Upper lobe of right lung (tissue), 1 donor: ENCODE measurements around the gene CTNND1. TPM values are rescaled to one million over a fixed set of nuclear protein-coding genes. Genes with fewer than 3 reads are reported as not detected.

Experiments used
- ATAC-seq: fragments of 200-7000 bp; cut with Tn5 transposase; one replicate; pipeline ENCODE4 v1.9.1; 2020; ENCODE audit warnings: mild to moderate bottlenecking, moderate library complexity
- DNase-seq: peaks from one replicate; pipeline ENCODE4 v3.0.0-alpha.2; 2020
- H3K27ac ChIP-seq: fragments of 200-600 bp; one replicate; pipeline ENCODE4 v1.8.0; 2022
- H3K27me3 ChIP-seq: fragments of 200-600 bp; one replicate; pipeline ENCODE4 v1.8.0; 2022; ENCODE audit warnings: mild to moderate bottlenecking
- H3K36me3 ChIP-seq: fragments of 200-600 bp; one replicate; pipeline ENCODE4 v1.8.0; 2022
- H3K4me1 ChIP-seq: fragments of 200-600 bp; one replicate; pipeline ENCODE4 v1.8.0; 2022
- H3K4me3 ChIP-seq: fragments of 200-600 bp; one replicate; pipeline ENCODE4 v1.8.0; 2022; ENCODE audit warnings: mild to moderate bottlenecking
- H3K9me3 ChIP-seq: fragments of 200-600 bp; one replicate; pipeline ENCODE4 v1.8.0; 2022
- intact Hi-C: fragments of 100-400 bp; cut with DNase I; formaldehyde crosslinking; loops from one replicate; pipeline ENCODE4 v1.11.0; 2022
- total RNA-seq: library from RNA; stranded (reverse); fragmentation: NEBNext Ultra II Directional; extraction: Animal tissue kit (Norgen Biotek cat#: 25700); gene quantifications from one replicate; pipeline ENCODE4 v1.2.1, GENCODE V29; 2021
- TF ChIP-seq, protein P1 (sequence below): fragments of 200-600 bp; IDR thresholded peaks from one replicate; pipeline ENCODE4 v1.8.0; 2022; ENCODE audit warnings: antibody characterized with exemption
- donor health status: DM: no; HTN: yes; CAD: no; lungs with severe emphysema.

CTNND1 gene
- total RNA-seq, 1 donor from 2014 or later = 245 TPM

DNA sequence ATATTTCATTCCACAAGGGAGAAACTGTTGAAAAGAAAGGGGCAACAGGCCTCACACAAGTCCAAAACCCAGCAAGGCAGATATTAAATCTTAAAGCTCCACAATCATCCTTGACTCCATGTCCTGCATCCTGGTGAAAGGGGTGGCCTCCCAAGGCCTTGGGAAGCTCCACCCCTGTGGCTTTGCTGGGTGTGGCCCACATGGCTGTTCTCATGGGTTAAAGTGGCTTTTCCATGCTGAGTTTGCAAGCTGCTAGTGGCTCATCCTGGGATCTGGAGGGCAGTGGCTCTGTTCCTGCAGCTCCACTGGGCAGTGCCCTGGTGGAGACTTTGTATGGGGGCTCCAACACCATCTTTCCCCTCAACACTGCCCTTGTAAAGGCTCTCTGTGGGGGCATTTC lies 106.4 kb downstream of the CTNND1 start:
- Histone ChIP-seq H3K4me1 (no peaks in the 10 kb centered on the region), H3K27ac (no peak overlapping the region), H3K9me3 (no peaks in the 10 kb centered on the region), H3K36me3 (no peaks in the 10 kb centered on the region), H3K4me3 (no peak overlapping the region), H3K27me3 (no peaks in the 10 kb centered on the region)
- TF ChIP-seq, protein P1, sequence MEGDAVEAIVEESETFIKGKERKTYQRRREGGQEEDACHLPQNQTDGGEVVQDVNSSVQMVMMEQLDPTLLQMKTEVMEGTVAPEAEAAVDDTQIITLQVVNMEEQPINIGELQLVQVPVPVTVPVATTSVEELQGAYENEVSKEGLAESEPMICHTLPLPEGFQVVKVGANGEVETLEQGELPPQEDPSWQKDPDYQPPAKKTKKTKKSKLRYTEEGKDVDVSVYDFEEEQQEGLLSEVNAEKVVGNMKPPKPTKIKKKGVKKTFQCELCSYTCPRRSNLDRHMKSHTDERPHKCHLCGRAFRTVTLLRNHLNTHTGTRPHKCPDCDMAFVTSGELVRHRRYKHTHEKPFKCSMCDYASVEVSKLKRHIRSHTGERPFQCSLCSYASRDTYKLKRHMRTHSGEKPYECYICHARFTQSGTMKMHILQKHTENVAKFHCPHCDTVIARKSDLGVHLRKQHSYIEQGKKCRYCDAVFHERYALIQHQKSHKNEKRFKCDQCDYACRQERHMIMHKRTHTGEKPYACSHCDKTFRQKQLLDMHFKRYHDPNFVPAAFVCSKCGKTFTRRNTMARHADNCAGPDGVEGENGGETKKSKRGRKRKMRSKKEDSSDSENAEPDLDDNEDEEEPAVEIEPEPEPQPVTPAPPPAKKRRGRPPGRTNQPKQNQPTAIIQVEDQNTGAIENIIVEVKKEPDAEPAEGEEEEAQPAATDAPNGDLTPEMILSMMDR = no peak
- intact Hi-C loops = no loop called here
- DNase-seq (no peak), ATAC-seq (no peak)

DNA sequence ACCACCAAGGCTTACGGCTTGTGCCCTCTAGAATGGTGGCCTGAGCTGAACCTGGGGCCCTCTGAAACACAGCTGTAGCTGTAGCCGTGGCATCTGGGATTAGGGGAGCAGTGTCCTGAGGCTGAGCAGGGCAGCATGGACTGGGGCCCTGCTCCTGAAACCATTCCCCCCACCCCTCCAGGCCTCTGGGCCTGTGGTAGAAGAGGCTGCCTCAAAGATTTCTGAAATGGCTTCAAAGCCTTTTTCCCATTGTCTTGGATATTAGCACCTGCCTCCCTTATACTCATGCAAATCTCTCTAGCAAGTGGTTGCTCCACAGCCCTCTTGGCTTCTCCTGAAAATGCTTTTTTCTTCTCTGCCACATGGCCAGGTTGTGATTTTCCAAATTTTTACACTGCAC lies 106.9 kb downstream of the CTNND1 start:
- H3K9me3 ChIP-seq = no peaks in the 10 kb centered on the region
- TF ChIP-seq, protein P1 = no peak
- intact Hi-C loops = no loop called here

More for the DNA sequence above, 106.9 kb downstream of the CTNND1 start:
- ATAC-seq = no peak
- H3K27ac ChIP-seq = no peak overlapping the region
- no peaks in the 10 kb centered on the region for H3K27me3 ChIP-seq
- H3K4me3 ChIP-seq = no peak overlapping the region
- no peaks in the 10 kb centered on the region for H3K4me1 ChIP-seq
- no peak for DNase-seq
- no peaks in the 10 kb centered on the region for H3K36me3 ChIP-seq

Other genes with a start within 250 kb of the CTNND1 start
- gene SLC43A1, start 246.1 kb upstream of the CTNND1 start, total RNA-seq = 12.4 TPM
- gene TIMM10, start 231.0 kb upstream of the CTNND1 start, total RNA-seq = 34.7 TPM
- gene SMTNL1, start 224.2 kb upstream of the CTNND1 start, total RNA-seq = not detected
- gene UBE2L6, start 194.1 kb upstream of the CTNND1 start, total RNA-seq = 120 TPM
- gene SERPING1, start 164.1 kb upstream of the CTNND1 start, total RNA-seq = 490 TPM
- gene YPEL4, start 111.9 kb upstream of the CTNND1 start, total RNA-seq = 6.9 TPM
- 11.7 TPM for gene CLP1, start 104.0 kb upstream of the CTNND1 start, total RNA-seq
- 79.8 TPM for gene ZDHHC5, start 93.7 kb upstream of the CTNND1 start, total RNA-seq
- gene MED19, start 49.6 kb upstream of the CTNND1 start, total RNA-seq = 9.6 TPM
- 70.4 TPM for gene TMX2, start 49.2 kb upstream of the CTNND1 start, total RNA-seq
- 103 TPM for gene SELENOH, start 20.3 kb upstream of the CTNND1 start, total RNA-seq
- not detected for gene BTBD18, start 10.0 kb upstream of the CTNND1 start, total RNA-seq